Measurements from ENCODE around the gene SLC38A2.

- TF ChIP-seq CTCF (IDR thresholded peaks at IDR 0.05) (no peak), EZH2 (IDR thresholded peaks at IDR 0.05) (no peak)
These were observed 13.8 kb upstream of the SLC38A2 start for GRCh38 chr12:46386360-46386867.

All from neural progenitor cell (in vitro differentiated cells).